UCSD-AML1 (cell line): ENCODE measurements around the gene GCK.
"Not testable (repeated sequence)": the region's sequence is repeated elsewhere in the genome, so short reads cannot be mapped to it uniquely, and the experiment has no call there.

Experiments
- DNase-seq: peaks from one replicate; lab custom pipeline; 2025; ENCODE audit not compliant: unreplicated experiment; lab: John Stamatoyannopoulos, UW

GCK gene

GRCh38 chr7:44182827-44183226, 6.4 kb downstream of the GCK start:
- no peak for DNase-seq

DNA sequence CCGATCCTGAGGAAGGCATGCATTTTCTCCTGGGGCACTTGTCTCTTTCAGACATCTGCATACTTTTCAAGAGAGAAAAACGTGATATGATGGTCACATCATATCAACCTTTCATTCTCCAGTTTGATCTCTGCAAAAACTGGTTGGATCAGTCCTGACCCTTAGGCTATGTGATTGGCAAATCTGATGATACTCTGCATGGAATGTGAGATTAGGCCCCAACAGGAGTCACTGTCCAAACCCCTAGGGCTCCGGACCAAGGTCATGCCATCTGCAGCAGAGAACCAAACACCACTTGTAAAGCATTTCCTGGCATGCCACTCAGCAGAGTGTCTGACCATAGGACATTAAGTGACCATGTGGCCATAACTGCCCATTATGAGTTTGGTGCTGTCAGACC, 8.6 kb downstream of the GCK start:
- DNase-seq: no peak

- no peak for DNase-seq
Measured at GRCh38 chr7:44177570-44178131, 11.6 kb downstream of the GCK start.

GRCh38 chr7:44176486-44176885, 12.8 kb downstream of the GCK start:
- no peak for DNase-seq

DNA sequence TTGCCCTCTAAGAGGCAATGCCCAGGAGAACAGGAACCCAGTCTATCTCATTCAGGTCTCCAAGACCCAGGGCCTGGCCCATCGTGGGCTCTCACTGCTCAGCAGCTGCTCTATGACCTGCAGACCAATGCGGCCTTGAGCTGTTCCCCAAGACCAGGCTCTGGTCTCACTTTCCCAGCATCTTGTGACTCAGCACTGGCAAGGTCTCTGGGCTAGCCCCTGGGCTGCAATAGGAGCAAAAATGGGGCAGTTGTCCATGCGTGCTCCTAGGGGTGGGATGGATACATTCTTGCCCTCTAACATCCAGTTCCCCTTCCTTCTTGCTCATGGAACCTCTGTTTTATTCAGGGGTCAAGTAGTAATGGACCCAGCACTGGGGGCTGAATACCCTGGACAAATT, 13.5 kb downstream of the GCK start:
- no peak for DNase-seq

GRCh38 chr7:44174694-44174948, 14.6 kb downstream of the GCK start:
- not testable (repeated sequence) for DNase-seq

DNA sequence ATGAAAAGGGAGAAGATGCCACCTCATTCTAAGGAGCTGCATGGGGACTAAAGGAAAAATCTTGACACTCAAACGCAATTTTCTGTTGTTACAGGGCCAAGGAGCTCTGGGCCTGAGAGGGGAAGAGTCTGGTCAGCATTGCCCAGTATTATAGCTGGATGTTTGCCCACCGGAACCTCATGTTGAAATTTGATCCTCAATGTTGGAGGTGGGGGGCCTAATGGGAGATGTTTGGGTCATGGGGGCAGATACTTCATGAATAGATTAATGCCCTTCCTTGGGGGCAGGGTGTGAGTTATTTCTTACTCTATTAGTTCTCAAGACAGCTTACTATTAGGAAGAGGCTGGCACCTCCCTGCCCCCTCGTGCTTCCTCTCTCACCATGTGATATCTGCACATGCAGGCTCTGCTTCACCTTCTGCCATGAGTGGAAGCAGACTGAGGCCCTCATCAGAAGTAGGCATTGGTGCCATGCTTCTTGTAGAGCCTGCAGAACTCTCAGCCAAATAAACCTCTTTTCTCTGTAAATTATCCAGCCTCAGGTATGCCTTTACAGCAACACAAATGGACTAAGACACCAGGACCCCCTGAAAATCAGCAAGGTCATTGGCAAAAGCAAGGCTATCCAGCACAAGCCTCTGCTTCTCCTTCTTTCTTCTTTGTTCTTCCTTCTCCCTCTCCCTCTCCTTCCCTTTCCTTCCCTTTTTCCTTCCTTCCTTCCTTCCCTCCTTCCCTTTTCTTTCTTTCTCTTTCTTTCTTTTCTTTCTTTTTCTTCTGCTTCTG, 15.1 kb downstream of the GCK start:
- no peak for DNase-seq

- no peak for DNase-seq
Measured at GRCh38 chr7:44172803-44173424, 16.3 kb downstream of the GCK start.

GRCh38 chr7:44172352-44172751, 16.9 kb downstream of the GCK start:
- DNase-seq: no peak

DNA sequence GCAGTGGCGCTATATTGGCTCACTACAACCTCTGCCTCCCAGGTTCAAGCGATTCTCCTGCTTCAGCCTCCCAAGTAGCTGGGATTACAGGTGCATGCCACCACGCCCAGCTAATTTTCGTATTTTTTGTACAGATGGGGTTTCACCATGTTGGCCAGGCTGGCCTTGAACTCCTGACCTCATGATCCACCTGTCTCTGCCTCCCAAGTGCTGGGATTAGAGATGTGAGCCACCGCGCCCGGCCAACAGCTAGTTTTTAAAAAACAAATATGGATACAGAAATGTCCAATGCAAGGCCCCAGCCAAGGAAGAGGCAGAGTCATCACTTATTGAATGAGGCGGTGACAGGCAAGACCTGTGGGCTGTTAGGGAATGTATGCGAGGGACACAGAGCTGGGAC, 17.3 kb downstream of the GCK start:
- not testable (repeated sequence) for DNase-seq

DNA sequence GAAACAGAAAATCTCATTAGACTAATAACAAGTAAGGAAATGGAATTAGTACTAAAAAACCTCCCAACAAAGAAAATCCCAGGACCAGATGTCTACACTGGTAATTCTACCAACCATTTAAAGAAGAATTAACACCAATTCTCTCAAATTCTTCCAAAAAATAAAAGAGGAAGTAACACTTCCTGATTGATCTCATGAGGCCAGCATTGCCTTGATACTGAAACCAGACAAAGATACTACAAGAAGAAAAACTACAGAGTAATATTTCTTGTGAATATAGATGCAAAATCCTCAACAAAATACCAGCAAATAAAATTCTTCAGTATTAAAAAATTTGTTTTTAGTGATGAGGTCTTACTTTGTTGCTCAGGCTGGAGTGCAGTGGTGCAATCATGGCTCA, 21.3 kb downstream of the GCK start:
- no peak for DNase-seq

DNA sequence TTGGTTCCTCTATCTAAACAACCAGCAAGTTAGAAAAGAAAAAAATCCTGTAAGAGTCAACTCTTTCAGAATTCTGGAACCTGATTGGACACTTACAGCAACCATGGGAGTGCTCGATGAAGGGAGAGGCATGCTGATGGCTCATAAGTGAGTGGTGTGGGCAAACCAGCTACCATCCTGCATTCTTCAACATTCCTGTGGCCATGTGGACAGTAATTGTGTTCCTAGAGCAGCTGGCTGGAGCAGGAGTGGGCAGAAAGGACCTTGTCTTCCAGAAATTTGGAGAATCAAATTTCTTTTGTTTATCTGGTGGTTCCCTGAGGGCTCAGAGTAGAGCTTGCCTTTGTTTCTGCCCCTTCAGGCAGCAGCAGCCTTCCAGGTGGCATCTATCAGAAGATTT, 25.6 kb downstream of the GCK start:
- no peak for DNase-seq

DNA sequence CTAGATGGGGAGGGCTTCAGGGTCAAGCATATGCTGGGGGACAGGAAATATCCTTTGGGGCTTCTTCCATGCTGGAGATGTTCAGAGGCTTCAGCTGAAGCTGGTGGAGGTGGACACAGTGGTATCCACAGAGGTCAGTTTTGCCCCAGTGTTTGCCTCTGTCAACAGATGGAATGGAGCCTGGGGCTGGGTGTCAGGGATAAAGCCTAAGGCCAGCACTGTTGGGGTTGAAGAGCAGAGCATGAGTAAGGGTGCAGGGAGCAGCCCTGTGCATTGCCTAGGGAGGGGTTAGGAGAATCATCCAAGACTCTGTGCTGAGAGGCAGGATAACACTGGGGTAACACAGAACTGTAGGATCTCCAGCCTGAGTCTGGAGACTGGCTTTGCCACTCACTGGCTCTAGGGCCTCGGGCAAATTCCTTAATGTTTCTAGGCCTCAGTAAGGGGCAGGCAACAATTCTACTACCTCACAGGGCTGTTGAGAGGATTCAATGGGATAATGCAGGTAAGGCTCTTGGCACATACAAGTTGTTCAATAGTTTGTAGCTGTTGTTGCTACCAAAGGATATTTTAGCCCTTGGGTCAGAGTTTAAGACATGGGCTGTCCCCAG, 26.3 kb downstream of the GCK start:
- no peak for DNase-seq

GRCh38 chr7:44162179-44162578, 27.1 kb downstream of the GCK start:
- DNase-seq: no peak

DNA sequence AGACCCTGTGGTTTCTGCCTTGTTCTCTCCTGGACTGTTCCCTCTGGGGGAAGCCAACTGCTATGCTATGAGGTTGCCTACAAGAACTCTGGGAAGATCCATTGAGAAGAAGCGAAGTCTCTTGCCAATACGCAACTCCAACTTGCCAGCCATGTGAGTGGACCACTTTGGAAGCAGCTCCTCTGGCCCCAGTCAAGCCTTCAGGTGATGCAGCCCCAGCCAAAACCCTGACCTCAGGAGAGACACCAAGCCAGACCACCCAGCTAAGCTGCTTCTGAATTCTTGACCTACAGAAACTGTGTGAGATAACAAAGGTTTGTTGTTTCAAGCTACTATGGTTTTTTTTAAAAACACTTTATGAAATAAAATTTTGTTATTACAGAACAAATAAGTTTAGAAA, 27.9 kb downstream of the GCK start:
- no peak for DNase-seq

GRCh38 chr7:44159824-44160630, 29.2 kb downstream of the GCK start:
- DNase-seq: no peak

- no peak for DNase-seq
Measured at GRCh38 chr7:44158873-44159631, 30.2 kb downstream of the GCK start.

DNA sequence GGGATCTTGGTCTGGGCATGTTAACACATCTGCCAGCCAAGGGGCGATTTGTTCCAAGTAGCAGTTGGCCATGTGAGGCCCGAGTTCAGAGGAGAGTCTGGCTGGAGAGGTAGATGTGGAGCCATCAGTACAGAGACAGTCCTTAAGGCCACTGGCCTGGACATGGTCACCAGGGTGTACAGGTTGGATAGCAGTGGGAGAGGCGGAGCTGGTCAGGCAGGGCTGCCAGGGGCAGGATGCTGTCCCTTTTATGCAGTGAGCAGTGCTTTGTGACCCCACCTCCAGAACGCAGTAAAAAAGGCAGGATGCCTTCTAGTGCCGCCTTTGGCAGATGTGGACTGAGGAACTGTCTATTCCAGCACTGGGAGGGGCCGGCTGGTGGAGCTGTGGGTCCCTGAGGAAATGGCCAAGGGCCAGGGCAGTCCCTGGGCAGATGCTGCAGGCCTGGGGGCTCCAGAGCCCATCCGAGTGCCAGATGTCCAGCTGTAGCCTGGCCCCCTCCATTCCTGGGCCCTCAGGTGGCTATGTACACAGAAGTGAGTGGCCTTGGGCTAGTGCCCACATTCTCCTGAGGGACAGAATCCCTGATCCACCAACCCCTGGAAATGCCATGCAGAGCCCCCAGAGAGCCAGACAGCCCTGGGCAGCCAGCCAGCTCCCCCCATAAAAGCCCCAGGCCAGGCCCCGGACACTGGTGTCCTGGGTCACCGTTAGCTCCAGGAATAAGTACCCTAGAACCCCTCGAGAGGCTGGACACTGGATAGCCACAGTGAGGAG, 31.0 kb downstream of the GCK start:
- DNase-seq: no peak

DNA sequence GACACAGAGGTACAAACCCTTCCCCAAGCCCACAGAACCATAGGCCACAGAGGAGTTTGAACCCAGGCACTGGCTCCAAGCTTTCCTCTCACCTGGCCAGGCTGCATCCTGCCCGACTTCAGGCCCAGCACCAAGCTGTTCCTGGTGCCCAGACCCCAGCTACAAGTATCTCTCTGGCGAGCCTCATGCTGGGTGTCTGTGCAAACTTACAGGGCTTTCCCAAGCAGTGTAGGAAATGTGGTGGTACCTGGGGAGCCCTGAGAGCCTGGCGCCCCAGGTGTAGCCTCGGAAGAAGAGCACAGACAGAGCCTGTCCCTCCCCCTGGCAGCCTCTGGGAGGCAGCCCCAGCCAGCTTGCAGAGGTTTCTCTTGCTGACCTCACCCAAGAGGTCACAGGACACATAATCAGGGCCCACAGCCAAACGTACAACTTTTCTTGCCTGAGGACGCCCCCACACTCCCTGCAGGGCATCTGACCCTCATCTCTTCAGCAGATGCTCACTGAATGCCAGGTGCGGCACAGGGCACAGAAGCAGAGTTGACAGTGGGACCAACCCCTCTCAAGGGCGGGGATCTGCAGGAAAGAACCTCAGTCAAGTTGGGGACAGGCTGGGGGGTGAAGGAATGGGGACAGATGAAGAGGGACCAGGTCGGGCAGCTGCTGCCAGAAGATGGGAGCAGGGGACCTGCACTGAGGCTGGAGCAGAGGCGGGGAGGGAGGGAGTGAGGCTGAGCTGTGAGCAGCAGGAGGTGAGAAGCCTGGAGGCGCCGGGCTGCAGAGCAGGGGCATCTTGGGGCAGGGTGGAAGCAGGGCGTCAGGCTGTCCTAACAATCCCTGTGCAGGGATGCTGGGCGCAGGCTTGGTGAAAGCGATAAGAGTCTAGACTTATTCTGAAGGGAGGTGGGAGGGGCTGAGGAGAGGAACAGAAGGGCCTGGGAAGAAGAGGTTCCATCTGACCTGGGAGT, 31.8 kb downstream of the GCK start:
- no peak for DNase-seq
